Sigmoid colon (tissue), 7 donors: ENCODE results near the gene CSAD. TPM values are rescaled to one million over a fixed set of nuclear protein-coding genes. Genes with fewer than 3 reads are reported as not detected.

ENCODE experiments used
- DNase-seq: peaks from one replicate; pipeline ENCODE4 v3.0.0-alpha.2; 2019
- H3K27ac ChIP-seq, 4 donors: fragments of 200-600 bp; sonication (generic); one replicate each; pipeline ENCODE4 v1.5.1; 2016 to 2019; ENCODE audit warnings: mild to moderate bottlenecking in 1 of 4
- H3K27me3 ChIP-seq, 3 donors: fragments of 200-600 bp; sonication (generic); one replicate each; pipeline ENCODE4 v1.5.1; 2019; ENCODE audit warnings: mild to moderate bottlenecking in 1 of 3
- H3K36me3 ChIP-seq, 4 donors: fragments of 200-600 bp; sonication (generic); one replicate each; pipeline ENCODE4 v1.5.1; 2016 to 2019
- H3K4me1 ChIP-seq, 4 donors: fragments of 200-600 bp; sonication (generic); one replicate each; pipeline ENCODE4 v1.5.1; 2017 to 2019
- H3K4me3 ChIP-seq, 4 donors: fragments of 200-600 bp; sonication (generic); one replicate each; pipeline ENCODE4 v1.5.1; 2017 to 2019; ENCODE audit warnings: mild to moderate bottlenecking in 2 of 4, moderate library complexity in 1 of 4
- H3K9me3 ChIP-seq, 4 donors: fragments of 200-600 bp in 3 of 4; sonication (generic) in 3 of 4; one replicate each; pipeline versions ENCODE4 v1.5.1 to v1.6.1; 2013 to 2019
- CTCF ChIP-seq, 4 experiments: fragments of 450-650 bp in 3 of 4; fragments of 200-600 bp in 1 of 4; IDR thresholded peaks; one replicate each; pipeline ENCODE4 v1.5.1; 2016 to 2019; ENCODE audit warnings: antibody characterized with exemption in 4 of 4, mild to moderate bottlenecking in 3 of 4, moderate library complexity in 2 of 4
- EP300 ChIP-seq, 4 donors: sonication (generic); formaldehyde crosslinking; IDR thresholded peaks; one replicate each; pipeline ENCODE4 v1.6.1; 2017; ENCODE audit warnings: antibody characterized with exemption in 4 of 4
- POLR2A ChIP-seq, 2 donors: fragments of 450-650 bp; IDR thresholded peaks; one replicate each; pipeline ENCODE4 v1.6.1; 2016; ENCODE audit warnings: antibody characterized with exemption in 2 of 2, mild to moderate bottlenecking in 2 of 2, moderate library complexity in 2 of 2
- POLR2AphosphoS5 ChIP-seq, 4 donors: sonication (generic); formaldehyde crosslinking; IDR thresholded peaks; one replicate each; pipeline ENCODE4 v1.6.1; 2017; ENCODE audit warnings: antibody characterized with exemption in 4 of 4
- WGBS, 2 donors: extraction: QIAGEN DNeasy Blood & Tissue Kit; methylation state at CpG; one replicate each; pipeline ENCODE4 v1.1.7; 2013; 5-methylcytosine and 5-hydroxymethylcytosine counted together
- intact Hi-C: fragments of 100-400 bp; cut with DNase I; formaldehyde crosslinking; loops from one replicate; pipeline ENCODE4 v1.15.1; 2023
- polyA plus RNA-seq, 3 donors: library from polyadenylated mRNA; stranded (reverse); fragments of 200-250 nt; gene quantifications; one replicate each; pipeline ENCODE4 v1.2.3, GENCODE V29; 2013
- total RNA-seq, 4 donors: library from RNA; depleted of rRNA; stranded (reverse); fragments of >200 nt; gene quantifications; one replicate each; pipeline ENCODE4 v1.1.0, GENCODE V29; 2016
- donor health status: healthy with polysubstance abuse.
- donor health status: Bipolar disorder and iron deficiency.
- donor health status: healthy.

Gene CSAD
- 10 to 100 TPM; 18.6 to 51.0 (median 26.0) TPM for total RNA-seq
- polyA plus RNA-seq = 10 to 100 TPM in 1 of 3 donors, 1 to 10 TPM in 2; 1.2 to 25.8 (median 1.8) TPM

GRCh38 chr12:53180220-53180930 lies at the start of gene CSAD, which contains the start of gene ZNF740:
Gene CSAD, minus strand, starts transcription at chr12:53180925. Its CDS starts 7,455 bp downstream, at chr12:53173470.
Gene ZNF740, plus strand, starts transcription at chr12:53180722. Its CDS starts 1,262 bp downstream, at chr12:53181984.
- WGBS, 2 donors = 0% methylated on average over 70 of the region's 70 CpGs
- TF ChIP-seq POLR2A (IDR thresholded peaks at IDR 0.05) (peak; percentile 53 to 78), CTCF (IDR thresholded peaks at IDR 0.05) (no peak), POLR2AphosphoS5 (IDR thresholded peaks at IDR 0.05) (peak; percentile 55 to 89 (median 86)), EP300 (IDR thresholded peaks at IDR 0.05) (peak in 2 of 4 donors; percentile 25 to 48)
- H3K27ac ChIP-seq = peak within 1 kb of the TSS; percentile 90 to 96 (median 94)
- H3K36me3 ChIP-seq = peaks cover 11 to 37% (median 14%) of the 10 kb centered on the region in 4 donors
- intact Hi-C loops = no loop called here
- no peaks in the 10 kb centered on the region for H3K27me3 ChIP-seq
- peak within 1 kb of the TSS; percentile 52 to 82 (median 78) for H3K4me3 ChIP-seq
- DNase-seq = peak; percentile 99
- peaks cover 0 to 53% (median 47%) of the 10 kb centered on the region in 4 donors for H3K4me1 ChIP-seq
- H3K9me3 ChIP-seq = no peaks in the 10 kb centered on the region

GRCh38 chr12:53230108-53230845 lies 49.6 kb upstream of the CSAD start:
- no peaks in the 10 kb centered on the region for H3K9me3 ChIP-seq
- intact Hi-C loops = no loop called here
- H3K36me3 ChIP-seq = peaks cover 0 to 8% (median 3%) of the 10 kb centered on the region in 4 donors
- H3K27me3 ChIP-seq = no peaks in the 10 kb centered on the region
- no peak for DNase-seq
- 48 to 68% methylated on average over 10 of the region's 10 CpGs for WGBS, 2 donors
- peak overlapping the region; percentile 81 to 92 (median 90) for H3K27ac ChIP-seq
- H3K4me1 ChIP-seq = peaks cover 0 to 56% (median 47%) of the 10 kb centered on the region in 4 donors
- TF ChIP-seq EP300 (IDR thresholded peaks at IDR 0.05) (no peak), POLR2A (IDR thresholded peaks at IDR 0.05) (no peak), POLR2AphosphoS5 (IDR thresholded peaks at IDR 0.05) (no peak), CTCF (IDR thresholded peaks at IDR 0.05) (no peak)
- H3K4me3 ChIP-seq = peak overlapping the region in 1 of 4 donors; percentile 61

- intact Hi-C loops = no loop called here
- Histone ChIP-seq H3K4me3 (no peak overlapping the region), H3K27me3 (no peaks in the 10 kb centered on the region), H3K4me1 (peaks cover 0 to 63% (median 55%) of the 10 kb centered on the region in 4 donors), H3K27ac (peak overlapping the region in 3 of 4 donors; percentile 14 to 92 (median 81)), H3K36me3 (peaks cover 0 to 8% (median 3%) of the 10 kb centered on the region in 4 donors), H3K9me3 (no peaks in the 10 kb centered on the region)
- 92 to 95% methylated on average over 2 of the region's 2 CpGs for WGBS, 2 donors
- DNase-seq = no peak
- no peak for TF ChIP-seq POLR2A (IDR thresholded peaks at IDR 0.05)
- TF ChIP-seq POLR2AphosphoS5 (IDR thresholded peaks at IDR 0.05) = no peak
- TF ChIP-seq EP300 (IDR thresholded peaks at IDR 0.05) = no peak
- no peak for TF ChIP-seq CTCF (IDR thresholded peaks at IDR 0.05)
These were observed 48.7 kb upstream of the CSAD start for GRCh38 chr12:53229454-53229853.

- Histone ChIP-seq H3K27me3 (no peaks in the 10 kb centered on the region), H3K27ac (peak overlapping the region in 1 of 4 donors; percentile 2), H3K4me1 (peaks cover 0 to 65% (median 55%) of the 10 kb centered on the region in 4 donors), H3K4me3 (no peak overlapping the region), H3K36me3 (peaks cover 0 to 8% (median 3%) of the 10 kb centered on the region in 4 donors), H3K9me3 (no peaks in the 10 kb centered on the region)
- 89 to 100% methylated on average over 1 of the region's 1 CpG for WGBS, 2 donors
- intact Hi-C loops = no loop called here
- no peak for DNase-seq
- no peak for TF ChIP-seq CTCF (IDR thresholded peaks at IDR 0.05)
- TF ChIP-seq POLR2A (IDR thresholded peaks at IDR 0.05) = no peak
- no peak for TF ChIP-seq POLR2AphosphoS5 (IDR thresholded peaks at IDR 0.05)
- TF ChIP-seq EP300 (IDR thresholded peaks at IDR 0.05) = no peak
These were observed 47.1 kb upstream of the CSAD start for GRCh38 chr12:53227836-53228235.
